HepG2 (cell line): Measurements from ENCODE around the gene CA4. TPM values are rescaled to one million over a fixed set of nuclear protein-coding genes. Genes with fewer than 3 reads are reported as not detected.

Source experiments
- ETV5 ChIP-seq: IDR thresholded peaks from 2 replicates; pipeline ENCODE4 v1.6.1; 2018; ENCODE audit warnings: missing biosample characterization, missing genetic modification reagents, inconsistent platforms, borderline replicate concordance
- EZH2 ChIP-seq: conservative IDR thresholded peaks from 2 replicates; pipeline ENCODE4 v1.6.1; 2012; ENCODE audit warnings: mild to moderate bottlenecking, low read depth, low read length, moderate library complexity
- KAT7 ChIP-seq: IDR thresholded peaks from 2 replicates; pipeline ENCODE4 v1.6.1; 2018; ENCODE audit warnings: borderline replicate concordance, missing compliant biosample characterization
- MAF1 ChIP-seq: sonication (generic); formaldehyde crosslinking; IDR thresholded peaks from 2 replicates; pipeline ENCODE4 v1.5.0; 2020; ENCODE audit warnings: missing genetic modification reagents, borderline replicate concordance
- POLR2AphosphoS5 ChIP-seq: IDR thresholded peaks from 2 replicates; pipeline ENCODE4 v1.6.1; 2012; ENCODE audit warnings: low read depth, low read length
- RAD21 ChIP-seq: fragments of 450-650 bp; formaldehyde crosslinking; IDR thresholded peaks from 2 replicates; pipeline ENCODE4 v1.5.0; 2020; ENCODE audit warnings: mild to moderate bottlenecking
- SALL1 ChIP-seq: sonication (generic); formaldehyde crosslinking; IDR thresholded peaks from 2 replicates; pipeline ENCODE4 v1.8.0; 2022; ENCODE audit warnings: mild to moderate bottlenecking, missing genetic modification reagents
- SKI ChIP-seq: fragments of 450-650 bp; IDR thresholded peaks from one replicate; pipeline ENCODE4 v1.6.1; 2018; ENCODE audit warnings: mild to moderate bottlenecking; ENCODE audit not compliant: partially characterized antibody
- SOX6 ChIP-seq, 2 experiments: fragments of 450-650 bp in 1 of 2; sonication (generic) in 1 of 2; formaldehyde crosslinking in 1 of 2; IDR thresholded peaks; 2 replicates each; pipeline versions ENCODE4 v1.4.0 to v1.6.1; 2017 to 2020; ENCODE audit warnings: antibody characterized with exemption in 1 of 2, mild to moderate bottlenecking in 1 of 2, missing genetic modification reagents in 1 of 2
- SP1 ChIP-seq, 2 experiments: fragments of 450-650 bp in 1 of 2; sonication (generic) in 1 of 2; formaldehyde crosslinking in 1 of 2; IDR thresholded peaks; 2 replicates each; pipeline versions ENCODE4 v1.4.0 to v1.6.1; 2016 to 2020; ENCODE audit warnings: missing genetic modification reagents in 1 of 2
- SYNCRIP ChIP-seq: fragments of 200-400 bp; formaldehyde crosslinking; IDR thresholded peaks from 2 replicates; pipeline ENCODE4 v1.6.1; 2018; ENCODE audit warnings: mild to moderate bottlenecking, low read depth, low read length; ENCODE audit not compliant: insufficient read depth
- ZMYM2 ChIP-seq: sonication (generic); formaldehyde crosslinking; IDR thresholded peaks from 2 replicates; pipeline ENCODE4 v1.8.0; 2022; ENCODE audit warnings: mild to moderate bottlenecking, missing genetic modification reagents
- ZNF263 ChIP-seq: sonication (generic); formaldehyde crosslinking; IDR thresholded peaks from 2 replicates; pipeline ENCODE4 v1.4.0; 2020; ENCODE audit warnings: missing genetic modification reagents
- ZNF275 ChIP-seq: sonication (generic); formaldehyde crosslinking; IDR thresholded peaks from 2 replicates; pipeline ENCODE4 v1.8.0; 2022; ENCODE audit warnings: missing genetic modification reagents, mild to moderate bottlenecking, inconsistent platforms, borderline replicate concordance
- ZNF639 ChIP-seq: conservative IDR thresholded peaks from 2 replicates; pipeline ENCODE4 v1.6.1; 2018; ENCODE audit warnings: missing genetic modification reagents
- ZNF674 ChIP-seq: sonication (generic); formaldehyde crosslinking; IDR thresholded peaks from 2 replicates; pipeline ENCODE4 v1.5.0; 2020; ENCODE audit warnings: low read depth, mild to moderate bottlenecking, missing genetic modification reagents
- ZSCAN25 ChIP-seq: sonication (generic); formaldehyde crosslinking; IDR thresholded peaks from 2 replicates; pipeline ENCODE4 v1.8.0; 2022; ENCODE audit warnings: mild to moderate bottlenecking, missing genetic modification reagents
- polyA plus RNA-seq, 8 experiments: library from polyadenylated mRNA; depleted of rRNA in 3 of 8; stranded (reverse) in 7 of 8; unstranded in 1 of 8; fragments of >200 nt; fragmentation: Illumina TruSeq in 4 of 8; extraction: Trizol in 4 of 8; gene quantifications; 2 replicates each; pipeline versions ENCODE4 v1.2.1 to v1.2.3, GENCODE V29; 2011 to 2016; ENCODE audit warnings: low read depth in 4 of 8, missing spikeins in 1 of 8, mixed read lengths in 1 of 8; ENCODE audit not compliant: insufficient read depth in 1 of 8
- total RNA-seq, 5 experiments: library from RNA; depleted of rRNA; stranded (reverse); fragments of >200 nt; fragmentation: Illumina TruSeq; extraction: Trizol; gene quantifications; 2 replicates each; pipeline ENCODE4 v1.2.3, GENCODE V29; 2016; ENCODE audit warnings: low read depth in 1 of 5
- TF ChIP-seq, protein P1 (sequence below): sonication (generic); formaldehyde crosslinking; IDR thresholded peaks from 2 replicates; pipeline ENCODE4 v1.5.0; 2020; ENCODE audit warnings: mild to moderate bottlenecking, missing genetic modification reagents, borderline replicate concordance
- TF ChIP-seq, protein P2 (sequence below): sonication (generic); formaldehyde crosslinking; IDR thresholded peaks from 2 replicates; pipeline ENCODE4 v1.4.0; 2020; ENCODE audit warnings: missing genetic modification reagents, borderline replicate concordance

CA4 gene
- total and polyA plus RNA-seq, 2 of the 13 experiments (the other 11 are each of a cell fraction or from before 2014, with no cell fraction given), result not detected

GRCh38 chr17:60139438-60140285 is 10.1 kb upstream of the CA4 start (continued):
- TF ChIP-seq, protein P1, sequence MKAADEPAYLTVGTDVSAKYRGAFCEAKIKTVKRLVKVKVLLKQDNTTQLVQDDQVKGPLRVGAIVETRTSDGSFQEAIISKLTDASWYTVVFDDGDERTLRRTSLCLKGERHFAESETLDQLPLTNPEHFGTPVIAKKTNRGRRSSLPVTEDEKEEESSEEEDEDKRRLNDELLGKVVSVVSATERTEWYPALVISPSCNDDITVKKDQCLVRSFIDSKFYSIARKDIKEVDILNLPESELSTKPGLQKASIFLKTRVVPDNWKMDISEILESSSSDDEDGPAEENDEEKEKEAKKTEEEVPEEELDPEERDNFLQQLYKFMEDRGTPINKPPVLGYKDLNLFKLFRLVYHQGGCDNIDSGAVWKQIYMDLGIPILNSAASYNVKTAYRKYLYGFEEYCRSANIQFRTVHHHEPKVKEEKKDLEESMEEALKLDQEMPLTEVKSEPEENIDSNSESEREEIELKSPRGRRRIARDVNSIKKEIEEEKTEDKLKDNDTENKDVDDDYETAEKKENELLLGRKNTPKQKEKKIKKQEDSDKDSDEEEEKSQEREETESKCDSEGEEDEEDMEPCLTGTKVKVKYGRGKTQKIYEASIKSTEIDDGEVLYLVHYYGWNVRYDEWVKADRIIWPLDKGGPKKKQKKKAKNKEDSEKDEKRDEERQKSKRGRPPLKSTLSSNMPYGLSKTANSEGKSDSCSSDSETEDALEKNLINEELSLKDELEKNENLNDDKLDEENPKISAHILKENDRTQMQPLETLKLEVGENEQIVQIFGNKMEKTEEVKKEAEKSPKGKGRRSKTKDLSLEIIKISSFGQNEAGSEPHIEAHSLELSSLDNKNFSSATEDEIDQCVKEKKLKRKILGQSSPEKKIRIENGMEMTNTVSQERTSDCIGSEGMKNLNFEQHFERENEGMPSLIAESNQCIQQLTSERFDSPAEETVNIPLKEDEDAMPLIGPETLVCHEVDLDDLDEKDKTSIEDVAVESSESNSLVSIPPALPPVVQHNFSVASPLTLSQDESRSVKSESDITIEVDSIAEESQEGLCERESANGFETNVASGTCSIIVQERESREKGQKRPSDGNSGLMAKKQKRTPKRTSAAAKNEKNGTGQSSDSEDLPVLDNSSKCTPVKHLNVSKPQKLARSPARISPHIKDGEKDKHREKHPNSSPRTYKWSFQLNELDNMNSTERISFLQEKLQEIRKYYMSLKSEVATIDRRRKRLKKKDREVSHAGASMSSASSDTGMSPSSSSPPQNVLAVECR (CRISPR knock-in tag), result peak; percentile 98
- TF ChIP-seq ZNF639 (CRISPR knock-in tag), result peak; percentile 91
- TF ChIP-seq ZSCAN25 (CRISPR knock-in tag), result peak; percentile 68
- peak; percentile 93 for TF ChIP-seq ETV5 (CRISPR knock-in tag)
- TF ChIP-seq ZNF275, result peak; percentile 94
- peak; percentile 99 for TF ChIP-seq SALL1
- TF ChIP-seq SP1 (IDR thresholded peaks at IDR 0.05), result no peak
- peak; percentile 65 for TF ChIP-seq SP1 (CRISPR knock-in tag; IDR thresholded peaks at IDR 0.05)
- peak; percentile 23 for TF ChIP-seq SKI
- no peak for TF ChIP-seq SYNCRIP
- TF ChIP-seq ZNF263 (CRISPR knock-in tag), result peak; percentile 81
- TF ChIP-seq RAD21 (CRISPR knock-in tag), result peak; percentile 77
- TF ChIP-seq ZMYM2 (CRISPR knock-in tag), result peak; percentile 55; the same call in 1 of the 2 replicates
- peak; percentile 56; the same call in 1 of the 2 replicates for TF ChIP-seq KAT7
- TF ChIP-seq EZH2, result no peak; the same call in 1 of the 2 replicates
- TF ChIP-seq, protein P2, sequence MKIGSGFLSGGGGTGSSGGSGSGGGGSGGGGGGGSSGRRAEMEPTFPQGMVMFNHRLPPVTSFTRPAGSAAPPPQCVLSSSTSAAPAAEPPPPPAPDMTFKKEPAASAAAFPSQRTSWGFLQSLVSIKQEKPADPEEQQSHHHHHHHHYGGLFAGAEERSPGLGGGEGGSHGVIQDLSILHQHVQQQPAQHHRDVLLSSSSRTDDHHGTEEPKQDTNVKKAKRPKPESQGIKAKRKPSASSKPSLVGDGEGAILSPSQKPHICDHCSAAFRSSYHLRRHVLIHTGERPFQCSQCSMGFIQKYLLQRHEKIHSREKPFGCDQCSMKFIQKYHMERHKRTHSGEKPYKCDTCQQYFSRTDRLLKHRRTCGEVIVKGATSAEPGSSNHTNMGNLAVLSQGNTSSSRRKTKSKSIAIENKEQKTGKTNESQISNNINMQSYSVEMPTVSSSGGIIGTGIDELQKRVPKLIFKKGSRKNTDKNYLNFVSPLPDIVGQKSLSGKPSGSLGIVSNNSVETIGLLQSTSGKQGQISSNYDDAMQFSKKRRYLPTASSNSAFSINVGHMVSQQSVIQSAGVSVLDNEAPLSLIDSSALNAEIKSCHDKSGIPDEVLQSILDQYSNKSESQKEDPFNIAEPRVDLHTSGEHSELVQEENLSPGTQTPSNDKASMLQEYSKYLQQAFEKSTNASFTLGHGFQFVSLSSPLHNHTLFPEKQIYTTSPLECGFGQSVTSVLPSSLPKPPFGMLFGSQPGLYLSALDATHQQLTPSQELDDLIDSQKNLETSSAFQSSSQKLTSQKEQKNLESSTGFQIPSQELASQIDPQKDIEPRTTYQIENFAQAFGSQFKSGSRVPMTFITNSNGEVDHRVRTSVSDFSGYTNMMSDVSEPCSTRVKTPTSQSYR (CRISPR knock-in tag), result peak; percentile 86
- TF ChIP-seq MAF1 (CRISPR knock-in tag), result peak; percentile 94; the same call in 1 of the 2 replicates
- TF ChIP-seq POLR2AphosphoS5, result no peak
- TF ChIP-seq SOX6 (IDR thresholded peaks at IDR 0.05), result no peak
- peak; percentile 72 for TF ChIP-seq SOX6 (CRISPR knock-in tag; IDR thresholded peaks at IDR 0.05)
- peak; percentile 28; the same call in 1 of the 2 replicates for TF ChIP-seq ZNF674
